CD4-positive, alpha-beta T cell treated with Interleukin-1 beta for 1 hour (primary cell): ENCODE results near the gene RSBN1.
A peak's percentile ranks its signal among the peaks of the same experiment; 100 is the strongest.
"Not testable (repeated sequence)": the region's sequence is repeated elsewhere in the genome, so short reads cannot be mapped to it uniquely, and the experiment has no call there.

ENCODE experiments used
- DNase-seq, 2 donors: peaks; one replicate each; pipeline ENCODE4 v3.0.0-alpha.2; 2020 to 2022

RSBN1 gene

DNA sequence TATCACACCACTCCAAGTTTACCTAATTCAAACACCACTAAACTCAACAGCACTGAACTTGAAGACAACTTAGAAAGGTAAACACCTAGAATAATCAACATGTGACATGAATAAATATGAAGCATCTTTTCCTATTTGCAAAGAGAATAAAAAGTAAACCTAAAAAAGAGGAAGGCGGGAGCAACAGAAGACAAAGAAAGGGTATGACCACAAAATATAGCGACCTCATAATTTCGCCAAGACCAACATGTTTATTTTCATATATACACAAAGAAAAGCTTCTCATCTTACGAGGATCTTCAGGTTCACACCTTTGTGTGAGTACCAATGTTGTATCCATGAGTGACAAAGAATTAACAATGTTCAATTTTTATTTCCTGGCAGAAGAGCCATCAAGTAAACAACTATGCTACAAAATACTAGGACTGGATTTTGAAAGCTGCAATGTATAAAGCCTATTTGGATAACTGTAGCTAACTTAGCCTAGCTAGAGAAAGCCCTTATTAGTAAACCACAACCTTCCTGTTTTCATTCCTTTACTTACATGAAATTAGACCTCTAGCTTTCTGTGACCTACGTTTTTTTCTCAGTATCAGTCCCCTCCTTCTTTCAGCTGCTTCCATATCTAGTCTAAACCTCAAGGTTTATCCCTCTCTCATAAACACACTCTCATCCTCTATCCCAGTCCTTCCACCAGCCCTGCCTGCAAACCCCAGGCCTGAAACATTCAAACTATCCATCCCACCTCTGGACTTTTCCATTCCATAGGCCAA lies 31.7 kb downstream of the RSBN1 start:
- peak in 1 of 2 donors; percentile 22 for DNase-seq

DNA sequence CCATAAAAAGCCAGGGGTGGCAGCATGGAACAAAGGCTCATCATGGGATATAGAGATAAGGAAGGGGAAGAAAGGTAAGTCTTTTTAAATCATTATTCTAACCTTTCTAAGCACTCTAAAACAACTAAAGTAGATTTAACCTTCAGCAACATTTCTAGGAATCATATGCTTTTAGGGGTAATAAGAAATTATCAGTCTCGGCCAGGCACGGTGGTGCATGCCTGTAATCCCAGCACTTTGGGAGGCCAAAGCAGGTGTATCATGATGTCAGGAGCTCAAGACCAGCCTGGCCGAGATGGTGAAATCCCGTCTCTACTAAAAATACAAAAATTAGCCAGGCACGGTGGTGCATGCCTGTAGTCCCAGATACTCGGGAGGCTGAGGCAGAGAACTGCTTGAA lies 32.7 kb downstream of the RSBN1 start:
- DNase-seq, result no peak

DNA sequence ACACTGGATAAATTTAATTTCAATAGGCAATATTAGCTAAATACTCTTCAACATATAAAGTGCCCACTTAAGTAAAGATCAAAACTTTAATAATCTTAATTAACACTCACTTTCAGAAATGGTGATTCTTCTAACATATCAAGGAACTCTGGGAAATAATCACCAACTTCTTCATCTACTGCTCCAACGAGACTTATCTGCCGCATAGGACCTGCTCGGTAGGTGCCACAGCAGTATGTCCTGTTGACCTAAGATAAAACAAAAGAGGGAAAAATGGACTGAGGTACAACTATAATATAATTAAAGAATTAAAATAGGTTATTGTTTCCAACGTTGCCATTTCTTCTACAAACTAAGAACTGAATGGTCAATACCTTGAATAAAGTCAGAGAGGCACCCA lies 34.7 kb downstream of the RSBN1 start:
- no peak for DNase-seq

DNA sequence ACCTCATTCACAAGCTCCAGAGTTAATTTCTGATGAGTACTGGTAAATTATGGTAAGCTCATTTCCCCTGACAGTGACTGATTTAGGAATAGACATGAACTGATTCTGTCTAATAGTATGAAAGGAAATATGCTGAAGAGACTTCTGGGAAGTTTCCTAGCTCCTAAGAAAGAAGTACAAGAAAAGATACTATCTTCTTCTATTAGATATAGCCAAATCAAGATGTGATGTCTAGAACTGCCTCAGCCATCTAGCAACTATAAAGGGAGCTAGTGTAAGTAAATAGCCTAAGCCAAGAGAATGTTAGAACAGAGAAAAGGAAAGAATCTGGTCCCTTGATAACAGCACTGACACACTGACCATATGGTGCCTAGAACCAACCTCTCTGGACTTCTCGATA lies 42.2 kb downstream of the RSBN1 start:
- DNase-seq, result no peak

DNA sequence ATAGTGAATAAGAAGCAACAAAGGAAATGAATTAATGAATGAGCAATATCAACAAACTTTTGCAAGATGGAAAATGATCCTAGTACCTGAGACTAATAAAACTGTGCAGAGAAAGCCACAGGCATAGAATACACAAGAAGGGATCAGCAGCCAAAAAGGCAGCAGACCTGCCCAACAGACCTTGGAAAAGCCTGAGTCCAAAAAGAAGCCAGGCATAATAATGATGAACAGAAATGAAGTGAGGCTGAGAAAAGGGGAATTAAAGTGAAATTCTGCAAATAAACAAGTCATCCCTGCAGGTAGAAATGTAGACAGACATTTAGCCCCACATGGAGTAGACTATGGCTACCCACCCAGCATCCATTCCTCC lies 42.7 kb downstream of the RSBN1 start:
- no peak for DNase-seq

DNA sequence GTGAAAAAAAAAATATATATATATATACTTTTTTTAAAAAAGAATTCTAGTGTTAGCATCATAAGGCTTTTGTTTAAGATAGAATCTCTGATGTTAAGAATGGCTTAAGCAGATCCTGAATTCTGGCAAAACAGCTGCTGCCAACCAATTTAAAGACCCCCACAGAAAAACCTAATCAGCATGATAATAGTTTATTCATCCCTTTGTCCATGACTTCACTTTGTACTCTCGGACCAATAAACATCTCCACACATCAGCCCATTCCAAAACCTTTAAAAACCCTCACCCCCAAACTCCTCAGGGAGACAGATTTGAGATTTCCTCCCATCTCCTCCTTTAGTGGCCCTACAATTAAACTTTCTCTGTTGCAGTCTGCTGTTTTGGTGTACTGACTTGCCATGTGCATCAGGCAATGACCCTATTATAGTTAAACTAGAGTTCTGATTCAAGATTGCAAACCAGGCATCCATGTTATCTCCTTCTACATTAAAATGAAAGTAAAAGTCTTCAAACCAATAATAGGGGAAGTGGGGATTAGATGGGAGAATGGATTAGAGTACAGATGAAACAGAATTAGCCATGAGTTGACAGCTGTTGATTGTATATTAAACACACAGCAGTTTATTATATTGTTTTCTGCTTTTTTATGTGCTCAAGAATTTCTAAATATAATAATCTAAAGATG lies 43.2 kb downstream of the RSBN1 start:
- no peak for DNase-seq

DNA sequence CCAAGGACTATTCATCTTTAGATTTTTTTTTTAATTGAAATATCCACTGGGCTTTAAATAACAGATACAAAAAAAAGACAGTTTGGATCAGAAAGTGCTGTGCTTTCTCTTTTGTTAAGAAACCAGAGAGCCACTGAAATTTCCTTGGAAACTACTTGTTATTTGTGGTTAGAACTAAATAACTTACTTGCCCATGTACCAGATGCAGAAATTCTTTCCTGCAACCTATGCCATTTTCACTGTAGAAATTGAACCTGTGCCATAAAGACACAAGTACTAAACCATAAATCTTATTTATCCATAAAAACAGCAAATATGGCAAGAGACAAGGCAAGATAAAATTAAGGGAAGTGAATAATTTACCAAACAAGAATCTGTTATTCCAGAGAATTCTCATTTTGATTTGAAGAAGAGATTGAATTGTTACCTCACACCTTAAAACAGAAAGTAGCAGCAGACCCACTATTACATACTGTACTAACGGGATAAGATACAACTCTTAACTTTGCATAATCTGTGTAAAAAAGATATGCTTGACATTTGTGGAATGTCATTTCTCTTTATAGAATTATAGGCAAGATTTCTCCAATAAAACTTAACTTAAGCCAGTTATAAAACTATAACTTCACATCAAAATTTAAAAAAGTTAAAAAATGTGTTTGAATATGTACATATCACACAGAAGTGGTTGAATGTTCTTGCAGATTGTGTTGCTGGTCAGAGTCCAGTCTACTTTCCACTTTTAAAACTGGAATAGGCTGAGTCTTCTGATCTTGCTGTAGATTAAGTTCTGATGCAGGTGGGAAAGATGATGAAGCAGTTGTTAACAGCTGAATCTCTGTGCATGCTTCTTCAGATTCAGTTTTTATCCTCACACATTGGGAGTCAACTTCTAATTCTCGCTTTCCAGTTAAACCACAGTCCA lies 46.7 kb downstream of the RSBN1 start:
- DNase-seq, result no peak

DNA sequence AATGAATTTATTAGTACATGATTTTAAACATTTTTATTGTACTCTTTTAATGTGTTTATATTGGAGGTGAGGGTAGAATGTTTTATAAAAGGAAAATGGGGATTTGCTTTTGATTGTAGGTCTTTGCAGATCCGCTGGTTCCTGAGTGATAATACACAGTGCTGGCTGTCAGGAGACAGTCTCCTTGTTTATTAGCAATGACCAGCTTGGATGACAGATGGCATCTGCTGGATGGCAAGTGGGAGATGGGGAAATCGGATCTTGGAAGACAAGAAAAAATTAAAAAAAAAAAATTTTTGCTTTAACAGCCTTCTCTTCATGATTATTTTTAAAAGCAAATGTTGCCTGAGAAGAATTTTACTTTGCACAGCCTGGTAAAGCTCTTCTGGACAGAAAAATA lies 48.6 kb downstream of the RSBN1 start:
- DNase-seq, result no peak

DNA sequence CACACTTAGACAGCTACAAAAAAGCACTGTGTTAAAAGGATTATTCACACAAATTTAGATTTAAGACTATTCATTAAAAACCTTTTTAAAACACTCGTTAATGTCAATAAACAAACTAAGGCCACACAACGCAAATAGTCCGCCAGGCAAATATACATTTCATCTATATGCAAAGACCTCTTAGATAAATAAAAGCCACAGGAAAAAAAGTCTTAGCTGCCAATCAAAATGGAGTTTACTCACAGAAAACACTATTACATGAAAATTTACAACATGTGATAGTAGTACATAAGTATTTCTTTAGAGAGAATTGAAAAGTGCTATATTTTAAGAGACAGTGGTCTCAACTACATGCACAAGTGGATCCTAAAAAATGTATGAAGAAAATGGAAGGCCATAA lies 50.3 kb downstream of the RSBN1 start:
- DNase-seq, result no peak

DNA sequence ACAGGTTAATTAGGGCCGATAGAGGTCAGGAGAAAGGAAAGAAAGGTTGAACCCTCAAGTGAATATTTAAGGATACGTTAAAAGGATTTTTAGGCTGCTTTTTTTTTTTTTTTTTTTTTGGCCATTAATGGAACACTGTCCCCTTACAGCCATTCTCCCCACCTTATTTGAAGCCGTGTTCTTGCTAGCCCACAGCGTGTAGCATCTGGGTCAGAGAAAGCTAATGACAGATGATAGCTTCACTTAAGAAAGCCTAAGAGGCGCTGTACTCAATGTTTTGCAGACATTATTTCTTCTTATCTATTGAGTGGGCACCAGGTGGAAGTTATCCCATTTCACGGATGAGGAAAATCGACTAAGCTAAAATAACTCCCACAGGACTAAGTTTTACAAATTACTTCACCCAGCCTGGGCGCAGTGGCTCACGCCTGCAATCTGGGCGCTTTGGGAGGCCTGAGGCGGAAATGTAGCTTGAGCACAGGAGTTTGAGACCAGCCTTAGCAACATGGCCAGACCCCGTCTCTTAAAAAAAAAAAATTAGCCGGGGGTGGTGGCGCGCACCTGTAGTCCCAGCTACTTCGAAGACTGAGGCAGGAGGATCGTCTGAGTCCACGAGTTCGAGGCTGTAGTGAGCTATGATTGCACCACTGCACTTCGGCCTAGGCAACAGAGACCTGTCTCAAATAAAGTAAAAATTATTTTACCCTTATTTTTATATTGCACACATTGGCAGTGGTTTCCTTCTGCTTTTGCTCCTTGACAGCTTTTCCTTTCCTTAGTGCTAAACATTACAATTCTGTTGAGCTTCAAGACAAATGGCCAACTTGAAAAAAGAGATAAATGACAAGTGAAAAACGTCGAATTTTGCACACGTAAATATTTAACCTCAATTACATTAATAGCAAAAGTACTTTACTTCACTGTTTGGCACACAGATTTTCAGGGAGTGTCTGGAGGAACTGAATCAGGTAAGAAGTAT lies 51.9 kb downstream of the RSBN1 start:
- DNase-seq, result no peak

DNA sequence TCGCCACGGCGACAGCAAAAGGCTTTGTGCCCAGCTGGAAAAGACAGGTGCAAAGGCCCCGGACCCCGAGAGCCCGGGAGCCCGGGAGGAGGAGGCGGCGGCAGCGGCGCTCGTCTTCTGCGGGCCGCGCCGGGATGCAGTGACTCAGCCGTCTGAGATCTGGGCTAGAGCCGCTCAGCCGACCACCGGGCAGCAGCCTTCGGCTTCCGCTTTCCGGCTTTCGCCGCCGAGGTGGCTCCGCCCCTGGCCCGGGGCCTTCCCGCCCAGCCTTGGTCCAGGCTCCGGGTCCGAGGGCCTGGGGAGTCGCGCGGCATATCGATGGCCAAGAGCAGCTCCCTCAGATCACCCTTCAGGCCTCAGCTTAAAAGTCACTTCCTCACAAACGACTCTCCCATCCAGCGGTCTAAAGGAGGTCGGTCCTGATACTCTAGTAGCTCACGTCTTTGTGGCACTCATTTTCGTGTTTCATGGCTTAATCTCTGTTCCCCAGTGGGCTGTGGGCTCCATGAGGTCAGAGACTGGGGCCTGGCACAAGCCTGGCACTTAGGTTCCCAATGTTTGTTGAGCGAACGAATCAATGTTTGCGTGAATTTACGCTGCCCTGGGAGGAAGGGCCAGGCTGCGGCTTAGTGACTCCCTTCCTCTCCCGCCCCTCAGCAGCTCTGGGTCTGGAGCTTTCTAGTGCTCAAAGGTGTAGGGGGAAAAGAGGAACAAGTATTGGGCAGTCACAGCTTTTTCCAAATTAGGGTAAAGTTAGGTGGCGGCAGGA lies 52.8 kb downstream of the RSBN1 start, which contains the start of gene PHTF1:
Gene PHTF1, minus strand, starts transcription at position 154 of the 769 bp plus-strand sequence. CDS start 783 bp downstream, outside the sequence.
- peak; percentile 56 to 72 for DNase-seq

DNA sequence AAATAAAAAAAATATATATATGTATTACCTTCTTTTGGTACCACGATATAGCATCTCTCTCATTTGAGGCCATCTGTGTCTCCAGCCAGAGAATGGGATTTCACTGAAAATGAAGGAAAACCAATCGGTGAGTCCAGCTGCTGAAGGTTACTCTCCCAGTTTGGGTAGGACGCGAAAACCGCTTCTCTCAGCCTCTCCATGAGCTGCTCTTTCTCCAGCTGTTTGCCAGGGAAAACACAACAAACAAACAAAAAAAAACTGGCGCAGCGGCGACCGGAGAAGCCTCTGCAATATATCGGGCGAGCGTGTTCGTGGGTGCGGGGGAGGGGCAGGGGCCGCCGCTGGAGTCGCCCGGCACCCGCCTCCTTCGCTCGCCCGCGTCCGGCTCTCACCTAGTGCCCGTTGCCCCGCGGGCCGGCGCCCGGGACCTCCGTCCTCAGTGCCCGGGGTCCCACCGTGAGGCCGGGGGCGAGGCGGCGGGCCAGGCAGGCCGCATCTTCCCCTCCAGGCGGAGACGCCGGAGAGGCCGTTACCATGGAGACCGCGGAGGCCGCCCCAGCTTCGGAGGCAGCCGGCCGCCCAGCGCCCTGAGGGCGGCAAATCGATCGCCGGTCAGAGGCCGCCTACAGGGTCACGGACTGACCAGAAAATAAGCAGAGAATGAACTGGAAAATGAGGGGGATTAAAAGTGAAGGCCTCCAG lies 53.5 kb downstream of the RSBN1 start:
- peak; percentile 63 to 65 for DNase-seq

DNA sequence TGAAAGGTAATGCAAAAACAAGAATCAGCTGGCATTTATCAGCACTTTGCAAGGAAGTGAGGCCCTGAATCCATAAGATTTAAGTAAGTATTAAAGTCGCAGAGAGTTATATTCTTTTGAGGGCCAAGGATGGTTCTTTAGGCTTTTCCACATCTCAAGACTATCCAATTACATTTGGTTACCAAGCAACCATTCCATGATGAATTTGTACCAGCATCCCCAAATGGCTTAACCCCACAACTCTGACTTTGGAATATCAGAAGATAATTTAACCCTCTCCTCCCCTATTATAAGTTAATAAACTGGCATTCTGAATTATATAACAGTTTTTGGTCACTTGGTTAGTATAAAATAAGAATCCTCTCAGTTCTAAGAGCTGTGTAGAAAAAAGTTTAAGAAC lies 55.8 kb downstream of the RSBN1 start:
- DNase-seq, result no peak

DNA sequence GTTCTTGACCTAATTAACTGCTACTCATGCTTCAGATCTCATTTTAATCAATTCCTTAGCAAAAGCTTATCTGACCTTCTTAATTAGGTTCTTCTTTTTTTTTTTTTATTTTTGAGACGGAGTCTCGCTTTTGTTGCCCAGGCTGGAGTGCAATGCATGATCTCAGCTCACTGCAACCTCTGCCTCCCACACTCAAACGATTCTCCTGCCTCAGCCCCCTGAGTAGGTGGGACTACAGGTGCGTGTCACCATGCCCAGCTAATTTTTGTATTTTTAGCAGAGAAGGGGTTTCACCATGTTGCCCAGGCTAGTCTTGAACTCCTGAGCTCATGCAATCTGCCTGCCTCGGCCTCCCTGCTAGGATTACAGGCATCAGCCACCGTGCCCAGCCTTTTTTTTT lies 58.9 kb downstream of the RSBN1 start:
- not testable (repeated sequence) for DNase-seq

DNA sequence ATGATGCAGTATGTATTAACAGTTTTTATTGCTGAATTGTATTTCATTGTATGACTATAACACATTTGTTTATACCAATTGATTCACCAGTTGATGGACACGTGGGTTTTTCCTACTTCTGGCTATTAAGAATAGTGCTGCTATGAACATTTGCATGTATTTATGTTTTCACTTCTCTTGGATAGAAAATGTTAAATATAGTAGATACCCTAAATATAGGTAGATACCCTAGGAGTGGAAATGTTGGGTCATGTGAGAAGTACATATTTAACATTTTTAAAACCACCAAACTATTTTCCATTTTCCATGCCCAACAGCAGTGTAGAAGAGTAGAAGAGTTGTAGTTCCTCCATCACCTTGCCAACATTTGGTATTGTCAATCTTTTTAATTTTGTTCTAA lies 60.8 kb downstream of the RSBN1 start:
- no peak for DNase-seq

DNA sequence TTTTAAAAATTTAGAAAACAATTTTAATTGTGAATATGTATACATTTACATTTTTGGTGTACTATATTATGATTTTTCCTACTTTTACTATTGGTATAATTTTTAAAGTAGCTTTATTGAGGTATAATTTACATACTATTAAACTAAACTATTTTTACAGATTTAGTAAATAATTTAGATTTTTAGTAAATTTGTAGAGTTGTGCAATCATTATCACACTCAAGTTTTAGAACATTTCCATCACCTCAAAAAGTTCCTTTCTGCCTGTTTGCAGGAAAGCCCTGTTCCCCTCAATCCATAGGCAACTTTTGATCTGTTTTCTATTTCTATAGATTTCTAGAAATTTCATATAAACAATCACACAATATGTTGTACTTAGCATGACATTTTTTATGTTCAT lies 61.2 kb downstream of the RSBN1 start:
- no peak for DNase-seq

DNA sequence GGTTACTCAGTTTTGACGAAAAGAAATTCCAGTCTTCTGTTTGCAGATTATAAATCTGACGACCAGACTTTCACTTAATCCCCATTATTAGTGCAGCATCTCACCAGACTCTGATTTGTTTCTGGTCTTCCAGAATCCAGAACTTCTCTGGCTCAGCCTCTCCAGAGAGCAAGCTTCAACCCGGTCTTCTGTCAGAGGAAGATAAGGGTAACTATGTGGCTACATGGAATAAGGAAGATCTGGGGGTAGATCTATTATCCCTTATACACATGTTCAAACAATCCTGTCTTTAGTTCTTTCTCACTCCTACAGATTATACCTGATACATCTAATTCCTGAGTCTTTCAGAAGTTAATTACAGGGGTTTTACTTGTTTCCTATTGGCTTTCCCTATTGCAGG lies 62.9 kb downstream of the RSBN1 start:
- no peak for DNase-seq

DNA sequence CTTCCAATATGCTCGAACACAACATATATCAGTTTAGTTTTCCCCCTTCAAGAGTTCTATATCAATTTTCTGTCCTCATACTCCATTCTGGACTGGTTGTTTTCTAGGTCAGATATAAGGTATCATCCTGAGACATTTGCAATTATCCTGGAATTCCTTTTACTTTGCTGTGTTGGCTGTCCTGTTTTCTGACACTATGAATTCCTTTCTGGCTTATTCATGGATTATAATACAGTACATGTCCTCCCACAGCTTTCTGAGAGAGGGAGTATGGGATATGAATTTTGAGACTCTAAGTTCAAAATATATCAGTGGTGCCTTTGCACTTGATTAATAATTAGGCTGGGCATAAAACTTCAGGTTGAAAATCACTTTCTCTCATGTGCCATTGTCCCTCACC lies 64.9 kb downstream of the RSBN1 start:
- DNase-seq, result no peak

DNA sequence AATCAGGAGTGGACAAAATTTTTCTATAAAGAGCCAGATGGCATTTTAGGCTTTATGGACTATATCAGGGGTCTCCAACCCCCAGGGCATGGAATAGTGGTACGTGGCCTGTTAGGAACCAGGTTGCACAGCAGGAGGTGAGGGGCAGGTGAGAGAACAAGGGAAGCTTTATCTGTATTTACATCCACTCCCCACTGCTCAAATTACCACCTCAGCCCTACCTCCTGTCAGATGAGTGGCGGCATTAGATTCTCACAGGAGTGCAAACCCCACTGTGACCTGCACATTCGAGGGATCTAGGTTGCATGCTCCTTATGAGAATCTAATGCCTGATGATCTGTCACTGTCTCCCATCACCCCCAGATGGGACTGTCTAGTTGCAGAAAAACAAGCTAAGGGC lies 66.9 kb downstream of the RSBN1 start:
- no peak for DNase-seq

DNA sequence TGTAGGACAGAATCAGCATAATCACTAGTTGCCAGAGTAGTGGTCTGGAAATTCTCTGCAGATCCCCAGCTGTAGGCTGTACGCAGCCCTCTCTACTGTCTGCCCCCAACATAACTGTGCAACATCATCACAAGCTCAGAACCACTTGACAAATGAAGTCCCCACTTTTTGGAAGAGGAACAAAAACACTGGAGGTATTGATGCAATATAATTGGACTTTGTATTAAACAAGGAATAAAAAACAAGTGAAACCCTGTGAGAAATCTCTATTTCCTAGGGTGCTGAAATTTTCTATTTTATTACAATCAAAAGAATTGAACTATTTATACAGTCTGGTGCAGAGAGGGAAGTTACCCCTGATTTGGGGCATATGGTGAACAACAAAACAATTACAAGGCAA lies 68.2 kb downstream of the RSBN1 start:
- DNase-seq, result no peak

DNA sequence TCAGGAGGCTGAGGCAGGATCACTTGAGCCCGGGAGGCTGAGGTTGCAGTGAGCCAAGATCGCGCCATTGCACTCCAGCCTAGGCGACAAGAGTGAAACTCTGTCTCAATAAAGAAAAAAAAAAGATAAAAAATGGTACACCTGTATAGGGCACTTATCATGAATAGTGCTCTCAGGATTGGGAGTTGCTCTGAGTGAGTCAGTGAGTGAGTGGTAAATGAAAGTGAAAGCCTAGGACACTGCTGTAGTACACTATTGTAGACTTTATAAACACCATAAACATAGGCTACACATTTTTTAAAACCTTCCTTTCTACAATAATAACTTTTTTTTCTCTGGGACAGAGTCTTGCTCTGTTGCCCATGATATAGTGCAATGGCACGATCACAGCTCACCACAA lies 69.8 kb downstream of the RSBN1 start:
- DNase-seq, result peak in 1 of 2 donors; percentile 8
